HepG2 (cell line): ENCODE data around the gene PPP1R12C.

Source experiments
- ARNTL ChIP-seq: sonication (generic); formaldehyde crosslinking; IDR thresholded peaks from 2 replicates; pipeline ENCODE4 v1.4.0; 2020; ENCODE audit warnings: mild to moderate bottlenecking, missing genetic modification reagents
- BCL6 ChIP-seq: IDR thresholded peaks from 2 replicates; pipeline ENCODE4 v1.6.1; 2016; ENCODE audit warnings: missing genetic modification reagents, missing compliant biosample characterization
- CEBPB ChIP-seq: IDR thresholded peaks from 2 replicates; pipeline ENCODE4 v1.6.1; 2011; ENCODE audit warnings: low read depth, low read length, improper control_type of control experiment, borderline replicate concordance
- CTCF ChIP-seq: sonication (generic); formaldehyde crosslinking; IDR thresholded peaks from 2 replicates; pipeline ENCODE4 v1.5.0; 2020; ENCODE audit warnings: mild to moderate bottlenecking, missing genetic modification reagents, moderate library complexity
- DPF2 ChIP-seq: sonication (generic); formaldehyde crosslinking; IDR thresholded peaks from 2 replicates; pipeline ENCODE4 v1.4.0; 2020; ENCODE audit warnings: mild to moderate bottlenecking, low read depth, missing genetic modification reagents, borderline replicate concordance
- HINFP ChIP-seq: sonication (generic); formaldehyde crosslinking; IDR thresholded peaks from 2 replicates; pipeline ENCODE4 v1.4.0; 2020; ENCODE audit warnings: low read depth, mild to moderate bottlenecking, missing genetic modification reagents
- NKX3-1 ChIP-seq: sonication (generic); formaldehyde crosslinking; IDR thresholded peaks from 2 replicates; pipeline ENCODE4 v1.5.0; 2020; ENCODE audit warnings: missing genetic modification reagents
- PLRG1 ChIP-seq: fragments of 450-650 bp; conservative IDR thresholded peaks from 2 replicates; pipeline ENCODE4 v1.6.1; 2016
- SMC3 ChIP-seq: IDR thresholded peaks from 2 replicates; pipeline ENCODE4 v1.6.1; 2011; ENCODE audit warnings: low read length, improper control_type of control experiment
- TAF1 ChIP-seq: sonication (generic); formaldehyde crosslinking; IDR thresholded peaks from 2 replicates; pipeline ENCODE4 v1.4.0; 2020; ENCODE audit warnings: missing genetic modification reagents
- THAP11 ChIP-seq: IDR thresholded peaks from 2 replicates; pipeline ENCODE4 v1.6.1; 2016; ENCODE audit warnings: missing biosample characterization, missing genetic modification reagents
- ZFP37 ChIP-seq: sonication (generic); formaldehyde crosslinking; IDR thresholded peaks from 2 replicates; pipeline ENCODE4 v1.4.0; 2020; ENCODE audit warnings: missing genetic modification reagents, borderline replicate concordance
- ZNF703 ChIP-seq: sonication (generic); formaldehyde crosslinking; IDR thresholded peaks from 2 replicates; pipeline ENCODE4 v1.5.1; 2020; ENCODE audit warnings: missing genetic modification reagents, mild to moderate bottlenecking, moderate library complexity, borderline replicate concordance

GRCh38 chr19:55071913-55072312 is 45.5 kb downstream of the PPP1R12C start:
- TF ChIP-seq ARNTL (CRISPR knock-in tag) (no peak), NKX3-1 (CRISPR knock-in tag) (no peak), CTCF (CRISPR knock-in tag) (no peak), THAP11 (CRISPR knock-in tag) (no peak), ZNF703 (no peak), CEBPB (no peak), DPF2 (no peak), TAF1 (CRISPR knock-in tag) (no peak), BCL6 (no peak), ZFP37 (CRISPR knock-in tag) (no peak), PLRG1 (no peak), HINFP (CRISPR knock-in tag) (no peak), SMC3 (no peak)
